ENCODE measurements around the gene LRRC43.

DNA sequence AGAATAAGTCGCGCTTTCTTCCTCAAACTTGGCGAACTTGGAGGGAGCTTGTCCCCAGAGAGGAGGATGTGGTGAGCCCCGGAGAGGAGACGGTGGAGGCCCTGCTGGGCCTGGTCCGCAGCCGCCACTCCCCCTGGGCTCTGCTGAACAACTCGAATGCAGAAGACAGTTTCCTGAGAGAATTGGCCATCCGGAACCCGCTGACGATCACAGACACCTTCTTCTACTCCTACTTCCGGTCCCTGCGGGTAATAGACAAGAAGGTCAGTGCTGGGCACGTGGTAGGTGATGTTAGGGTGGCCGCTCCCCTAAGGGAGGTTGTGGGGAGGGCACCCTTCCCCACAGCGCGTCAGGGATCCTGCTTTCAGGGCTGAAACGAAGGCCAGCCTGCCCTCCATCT lies 1.6 kb downstream of the LRRC43 start:
- TF ChIP-seq, protein P1, sequence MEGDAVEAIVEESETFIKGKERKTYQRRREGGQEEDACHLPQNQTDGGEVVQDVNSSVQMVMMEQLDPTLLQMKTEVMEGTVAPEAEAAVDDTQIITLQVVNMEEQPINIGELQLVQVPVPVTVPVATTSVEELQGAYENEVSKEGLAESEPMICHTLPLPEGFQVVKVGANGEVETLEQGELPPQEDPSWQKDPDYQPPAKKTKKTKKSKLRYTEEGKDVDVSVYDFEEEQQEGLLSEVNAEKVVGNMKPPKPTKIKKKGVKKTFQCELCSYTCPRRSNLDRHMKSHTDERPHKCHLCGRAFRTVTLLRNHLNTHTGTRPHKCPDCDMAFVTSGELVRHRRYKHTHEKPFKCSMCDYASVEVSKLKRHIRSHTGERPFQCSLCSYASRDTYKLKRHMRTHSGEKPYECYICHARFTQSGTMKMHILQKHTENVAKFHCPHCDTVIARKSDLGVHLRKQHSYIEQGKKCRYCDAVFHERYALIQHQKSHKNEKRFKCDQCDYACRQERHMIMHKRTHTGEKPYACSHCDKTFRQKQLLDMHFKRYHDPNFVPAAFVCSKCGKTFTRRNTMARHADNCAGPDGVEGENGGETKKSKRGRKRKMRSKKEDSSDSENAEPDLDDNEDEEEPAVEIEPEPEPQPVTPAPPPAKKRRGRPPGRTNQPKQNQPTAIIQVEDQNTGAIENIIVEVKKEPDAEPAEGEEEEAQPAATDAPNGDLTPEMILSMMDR (IDR thresholded peaks at IDR 0.05; ENCODE audit: low read depth, low read length) = no peak
- peak; percentile 36 for TF ChIP-seq POLR2A (IDR thresholded peaks at IDR 0.05; ENCODE audit: extremely low read depth, insufficient read length)
- TF ChIP-seq, protein P2, sequence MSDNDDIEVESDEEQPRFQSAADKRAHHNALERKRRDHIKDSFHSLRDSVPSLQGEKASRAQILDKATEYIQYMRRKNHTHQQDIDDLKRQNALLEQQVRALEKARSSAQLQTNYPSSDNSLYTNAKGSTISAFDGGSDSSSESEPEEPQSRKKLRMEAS (IDR thresholded peaks at IDR 0.05; ENCODE audit: low read depth, low read length) = peak; percentile 95
- peak; percentile 83 for TF ChIP-seq MYC (IDR thresholded peaks at IDR 0.05; ENCODE audit: low read depth, low read length)
